Forelimb muscle (tissue), 1 donor: Measurements from ENCODE around the gene CAPZB. TPM values are rescaled to one million over a fixed set of nuclear protein-coding genes. Genes with fewer than 3 reads are reported as not detected.

Experiments used
- DNase-seq: peaks from one replicate; pipeline ENCODE4 v3.0.0-alpha.2; 2013; ENCODE audit warnings: low read depth
- polyA plus RNA-seq: library from polyadenylated mRNA; unstranded; fragments of 120-200 nt; gene quantifications from one replicate; pipeline ENCODE4 v1.2.1, GENCODE V29; 2013; ENCODE audit not compliant: insufficient read length

The CAPZB gene
- polyA plus RNA-seq, 1 donor: 245 TPM

DNA sequence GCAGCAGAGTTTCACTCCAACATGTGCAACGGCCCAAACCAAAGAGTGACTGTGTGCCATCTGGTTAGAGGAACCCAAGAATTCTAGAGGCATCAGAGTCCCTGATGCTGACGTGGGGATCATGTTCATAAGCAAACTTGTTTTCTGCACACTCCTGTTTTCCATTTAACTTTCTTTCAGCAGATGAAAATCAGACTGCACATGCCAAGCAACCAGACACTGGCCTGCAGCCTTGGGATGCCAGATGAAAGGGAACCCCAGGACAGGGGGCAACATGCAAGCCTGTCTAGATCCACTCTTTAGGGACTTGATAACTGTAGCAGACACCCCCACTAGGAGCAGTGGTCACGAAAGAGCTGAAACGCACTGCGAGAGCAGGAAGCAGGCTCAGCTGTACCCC is 116.4 kb downstream of the CAPZB start:
- no peak for DNase-seq

DNA sequence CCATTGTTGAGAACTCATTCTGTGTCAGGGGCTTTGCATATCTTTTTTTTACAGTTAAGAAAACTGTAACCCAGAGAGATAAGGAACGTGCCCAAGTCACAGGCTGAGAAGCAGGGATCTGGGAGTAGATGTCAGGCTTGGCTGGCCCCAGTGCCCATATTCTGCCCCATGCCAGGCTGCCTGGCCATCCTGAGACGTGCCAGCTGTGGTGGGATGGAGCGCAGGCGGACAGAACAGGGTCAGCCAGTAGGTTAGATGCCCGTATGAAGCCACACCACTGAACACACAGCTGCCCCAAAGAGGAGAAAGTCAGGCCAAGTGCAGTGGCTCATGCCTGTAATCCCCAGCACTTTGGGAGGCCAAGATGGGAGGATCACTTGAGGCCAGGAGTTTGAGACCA is 117.3 kb downstream of the CAPZB start:
- no peak for DNase-seq

DNA sequence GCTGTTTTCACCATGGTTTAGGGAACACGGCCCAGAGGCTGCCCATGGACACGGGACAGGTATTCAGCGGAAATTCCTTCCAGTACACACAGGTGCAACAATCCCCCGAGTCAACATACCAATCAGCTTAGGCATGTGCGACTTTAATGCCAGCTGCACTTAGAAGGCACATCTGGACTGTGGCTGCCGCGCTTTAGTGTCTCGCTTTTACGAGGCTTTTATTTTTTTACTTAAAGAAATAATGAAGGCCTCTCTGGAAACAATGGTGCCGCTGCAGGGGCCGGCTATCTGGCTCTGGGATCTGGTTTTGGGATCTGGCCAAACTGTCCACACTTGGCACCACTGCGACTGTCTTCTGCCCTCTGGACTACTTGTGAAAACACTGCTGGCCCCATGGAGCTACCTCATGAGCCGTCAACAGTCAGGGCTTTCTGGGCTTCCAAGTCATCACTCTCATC is 117.7 kb downstream of the CAPZB start:
- DNase-seq: no peak

DNA sequence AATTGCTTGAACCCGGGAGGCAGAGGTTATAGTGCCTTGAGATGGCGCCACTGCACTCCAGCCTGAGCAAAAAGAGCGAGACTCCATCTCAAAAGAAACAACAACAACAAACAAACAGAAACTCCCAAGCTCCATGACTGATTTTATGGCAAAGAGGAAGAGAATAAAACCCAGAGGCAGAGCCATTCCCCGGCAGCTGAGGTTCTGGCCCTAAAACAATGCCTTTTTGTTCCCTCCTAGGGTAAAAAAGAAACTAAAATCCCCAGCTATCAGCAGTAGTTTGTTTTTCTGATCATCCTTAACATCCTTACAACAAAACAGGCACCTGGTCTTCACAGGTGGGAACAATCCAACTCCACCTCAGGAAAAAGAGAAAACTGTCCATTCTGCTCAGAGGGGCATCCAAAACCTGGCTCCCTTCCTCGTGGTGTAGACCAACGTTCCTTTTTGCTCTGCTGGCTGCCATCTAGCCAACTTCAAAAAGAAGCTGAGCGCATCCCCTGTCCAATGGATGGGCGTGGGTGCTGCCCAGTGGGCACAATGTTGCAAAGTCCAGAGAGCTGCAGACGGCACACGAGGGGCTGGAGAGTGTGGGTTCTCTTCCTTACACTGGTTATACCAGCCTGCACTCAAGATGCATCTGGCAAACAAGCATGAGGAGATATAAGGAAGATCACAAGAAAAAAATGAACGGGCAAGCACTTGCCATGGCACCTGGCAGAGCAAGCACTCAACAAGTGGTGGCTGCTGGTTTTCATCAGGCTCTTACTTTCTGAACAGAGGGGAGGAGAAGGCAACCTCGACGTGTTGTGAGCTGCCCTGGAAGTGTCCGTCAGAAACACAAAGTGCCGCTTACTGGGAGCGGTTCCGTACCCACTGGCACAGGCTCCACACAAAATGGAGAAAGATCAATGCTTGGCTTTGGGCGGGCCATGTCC is 118.5 kb downstream of the CAPZB start:
- DNase-seq: no peak

DNA sequence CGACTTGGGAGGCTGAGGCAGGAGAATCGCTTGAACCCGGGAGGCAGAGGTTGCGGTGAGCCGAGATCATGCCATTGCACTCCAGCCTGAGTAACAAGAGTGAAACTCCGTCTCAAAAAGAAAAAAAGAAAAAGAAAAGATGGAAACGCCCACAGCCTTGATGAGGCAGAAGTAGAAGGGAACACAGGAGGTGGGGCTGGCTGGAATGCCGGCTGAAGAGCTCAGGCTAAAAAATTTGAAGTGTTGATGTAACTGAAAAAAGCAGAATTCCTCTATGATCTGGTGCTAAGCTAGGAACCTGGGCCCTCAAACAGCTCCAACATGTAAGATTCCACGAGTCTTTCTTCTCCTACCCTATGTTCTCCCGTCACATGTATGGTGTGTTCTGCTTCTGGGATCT is 119.6 kb downstream of the CAPZB start:
- DNase-seq: no peak

DNA sequence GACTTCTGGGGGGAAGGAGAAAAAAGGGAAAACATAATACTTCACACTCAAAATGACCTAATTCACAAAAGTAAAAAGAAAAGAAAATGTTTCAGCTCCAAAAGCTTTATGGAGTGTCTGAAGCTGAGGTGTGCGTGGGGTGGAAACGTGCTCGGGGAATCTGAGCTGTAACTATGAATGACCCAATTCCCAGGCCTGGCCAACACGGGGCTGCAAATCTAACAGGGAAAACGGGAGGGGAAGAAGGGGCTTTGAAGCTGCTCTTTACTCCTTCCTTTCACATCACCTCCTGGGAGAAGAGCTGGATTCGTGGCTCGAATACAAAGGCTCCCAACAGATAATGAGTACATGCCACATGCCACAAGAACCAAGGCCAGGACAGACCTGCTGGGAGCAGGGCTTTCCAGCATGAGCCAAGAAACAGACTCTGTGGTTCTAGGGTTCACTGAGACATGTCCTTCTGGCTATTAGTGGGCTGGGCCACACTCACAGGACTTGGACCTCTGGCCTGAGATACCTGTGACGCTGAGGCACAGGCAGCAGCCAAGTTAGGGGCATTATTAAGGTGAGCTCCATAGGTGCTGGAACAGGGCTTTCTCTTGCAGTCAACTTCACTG is 121.7 kb downstream of the CAPZB start:
- DNase-seq: no peak

DNA sequence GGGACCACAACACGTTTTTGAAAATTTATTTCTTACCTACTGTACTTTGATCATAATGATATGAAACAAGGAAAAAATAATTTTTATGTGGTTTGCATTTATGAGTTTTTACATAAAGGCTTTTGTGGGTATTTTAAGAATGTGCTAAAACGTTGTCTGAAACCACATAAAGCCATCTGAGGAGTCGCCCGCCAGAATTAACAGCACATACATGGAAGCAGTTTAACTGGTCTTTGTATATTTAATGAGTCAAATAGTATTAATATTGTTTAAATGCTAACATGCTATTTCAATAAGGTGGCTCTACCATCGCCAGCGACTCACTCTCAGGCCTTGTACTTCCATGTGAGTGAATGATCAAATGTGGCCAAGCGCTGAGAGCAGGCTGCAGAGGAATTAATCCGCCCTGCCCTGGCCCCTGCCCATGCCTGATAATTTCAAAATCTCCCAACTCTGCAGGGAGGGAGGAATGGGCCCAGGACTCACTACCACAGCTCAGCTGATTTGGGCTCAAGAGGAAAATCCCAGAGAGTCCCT is 123.7 kb downstream of the CAPZB start:
- DNase-seq: no peak

DNA sequence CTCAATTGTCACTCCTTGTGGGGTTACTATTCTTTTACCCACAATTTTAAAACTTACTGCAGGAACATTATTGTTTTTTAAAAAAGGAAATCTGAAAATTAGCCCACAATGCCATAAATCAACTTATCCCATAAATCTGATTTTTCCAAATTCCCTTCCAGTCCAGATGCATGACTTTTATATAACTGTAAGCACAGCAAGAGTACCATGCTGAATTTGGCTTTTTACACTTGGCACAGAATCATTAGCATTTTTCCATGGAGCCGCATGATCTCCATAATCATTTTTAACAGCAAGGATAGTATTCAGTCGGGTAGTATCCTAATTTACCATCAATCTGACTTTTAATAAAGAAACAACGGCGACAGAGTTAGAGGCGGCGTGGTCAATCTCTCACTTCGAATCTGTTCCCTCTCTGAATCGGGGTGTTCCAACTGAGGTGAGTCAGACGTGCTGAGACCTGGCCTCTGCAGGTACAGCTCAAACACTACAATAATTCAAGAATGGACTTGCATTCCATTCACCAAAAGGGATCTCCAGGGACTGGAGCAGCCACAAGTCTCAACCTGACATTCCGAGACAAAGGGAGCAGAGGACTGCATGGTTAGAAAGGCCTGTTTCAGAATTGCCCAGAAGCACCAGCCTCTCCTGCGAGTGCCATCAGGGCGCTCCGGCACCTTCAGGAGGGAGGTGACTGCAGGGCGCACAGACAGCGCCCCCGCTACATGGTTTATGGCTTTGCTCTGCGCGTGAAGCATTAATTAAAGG is 124.3 kb downstream of the CAPZB start:
- DNase-seq: no peak

DNA sequence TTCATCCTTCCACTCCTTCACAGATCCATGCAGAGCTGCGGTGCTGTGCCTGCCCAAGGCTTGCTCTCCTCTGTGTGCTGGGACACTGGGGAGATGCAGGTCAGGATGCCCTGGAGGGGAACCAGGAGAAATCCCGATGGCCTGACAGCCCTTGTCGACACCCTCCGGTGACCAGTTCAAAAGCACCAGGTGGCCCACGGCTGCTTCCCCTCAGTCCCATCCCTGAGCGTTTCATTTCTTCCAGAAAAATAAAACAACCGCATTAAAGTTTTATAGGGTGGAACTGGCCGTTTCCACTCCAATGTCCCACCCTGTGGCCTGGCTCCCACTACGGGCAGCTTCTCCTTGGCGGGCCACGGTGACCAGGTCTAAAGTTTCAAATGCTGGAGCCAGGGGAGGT is 124.9 kb downstream of the CAPZB start:
- no peak for DNase-seq

DNA sequence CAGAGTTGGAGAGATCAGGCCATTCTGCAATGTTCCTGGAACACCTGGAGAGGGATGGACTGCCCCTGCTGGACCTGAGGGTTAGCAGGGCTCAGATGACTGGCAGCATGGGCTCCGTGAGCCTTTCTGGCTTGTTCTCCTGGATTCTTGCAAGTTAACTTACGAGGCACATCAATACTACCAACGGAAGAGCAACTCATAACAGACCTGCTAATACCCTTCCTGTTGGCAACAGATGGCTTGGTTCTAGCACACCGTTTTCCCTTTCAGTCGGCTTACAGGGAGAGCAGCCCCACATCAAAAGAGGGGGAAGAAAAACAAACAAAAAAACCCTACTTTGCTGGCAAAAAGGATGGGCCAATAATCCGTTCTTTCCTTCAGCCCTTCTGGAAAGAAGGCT is 125.3 kb downstream of the CAPZB start:
- no peak for DNase-seq

DNA sequence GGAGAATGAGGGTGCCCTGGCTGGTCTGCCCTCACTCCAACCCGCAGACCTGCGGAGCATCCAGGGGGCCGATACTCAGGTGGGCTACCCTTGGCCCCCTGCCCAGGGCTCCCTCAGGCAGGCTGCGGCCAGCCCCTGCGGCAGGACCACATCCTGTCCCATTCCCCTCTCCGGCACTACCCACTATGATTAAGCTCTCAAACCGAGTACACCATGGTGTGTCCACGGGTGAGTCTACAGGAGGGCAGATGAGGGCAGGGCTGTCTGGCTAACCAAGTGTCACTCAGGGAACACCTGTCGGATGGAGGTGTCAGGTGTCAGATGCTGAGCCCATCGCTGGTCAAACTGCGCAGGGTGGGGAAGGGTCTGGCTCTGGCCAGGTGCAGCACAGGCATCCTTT is 126.0 kb downstream of the CAPZB start:
- DNase-seq: no peak

DNA sequence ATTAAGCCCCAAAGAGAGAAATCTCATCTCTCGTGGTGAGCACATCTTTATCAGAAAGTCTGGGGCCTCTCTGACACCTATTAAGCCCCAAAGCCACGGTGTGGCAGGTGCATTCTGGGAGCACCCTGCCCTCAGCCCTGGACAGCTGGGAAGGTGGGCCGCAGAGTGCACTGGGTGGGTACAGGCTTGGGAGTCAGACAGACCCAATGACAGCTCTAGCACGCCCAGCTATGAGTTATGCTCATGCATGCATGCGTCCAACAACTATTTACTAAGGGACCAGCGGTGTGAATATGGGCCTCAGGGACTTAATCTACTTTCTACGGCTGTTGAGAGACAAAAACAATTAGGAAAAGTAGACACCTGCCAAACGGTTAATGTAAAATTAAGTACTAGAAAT is 126.6 kb downstream of the CAPZB start:
- no peak for DNase-seq

DNA sequence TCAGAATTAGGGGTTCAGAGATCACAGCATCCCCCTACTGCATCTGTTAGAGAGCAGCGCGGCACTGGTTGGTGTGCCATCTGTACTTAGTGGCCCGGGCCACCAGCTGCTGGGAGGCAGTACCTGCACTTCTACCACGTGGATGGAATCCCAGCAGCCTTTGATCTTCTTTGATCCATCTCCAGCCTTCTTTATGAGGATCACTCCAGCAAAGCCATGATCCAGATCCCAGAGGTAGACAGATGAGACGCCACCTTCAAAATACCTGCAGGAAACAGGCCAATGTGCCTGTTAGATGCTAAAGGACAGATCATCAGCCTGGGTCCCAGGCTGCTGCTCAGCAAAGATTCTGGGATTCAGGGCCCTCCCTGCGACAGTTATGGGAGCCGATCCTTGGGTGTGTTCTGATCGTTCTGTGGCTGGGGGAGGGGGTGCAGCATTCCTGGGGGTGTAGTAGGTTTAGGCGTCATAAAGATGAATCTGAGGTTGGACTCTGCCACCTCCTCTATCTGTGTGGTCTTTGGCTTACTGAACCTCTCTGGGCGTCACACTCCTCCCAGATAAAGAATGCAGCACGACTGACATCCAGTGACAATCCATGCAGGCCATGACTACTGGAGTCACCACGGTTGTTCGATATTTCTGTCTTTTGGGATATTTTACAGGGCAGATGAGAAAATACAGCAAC is 127.9 kb downstream of the CAPZB start:
- DNase-seq: no peak

DNA sequence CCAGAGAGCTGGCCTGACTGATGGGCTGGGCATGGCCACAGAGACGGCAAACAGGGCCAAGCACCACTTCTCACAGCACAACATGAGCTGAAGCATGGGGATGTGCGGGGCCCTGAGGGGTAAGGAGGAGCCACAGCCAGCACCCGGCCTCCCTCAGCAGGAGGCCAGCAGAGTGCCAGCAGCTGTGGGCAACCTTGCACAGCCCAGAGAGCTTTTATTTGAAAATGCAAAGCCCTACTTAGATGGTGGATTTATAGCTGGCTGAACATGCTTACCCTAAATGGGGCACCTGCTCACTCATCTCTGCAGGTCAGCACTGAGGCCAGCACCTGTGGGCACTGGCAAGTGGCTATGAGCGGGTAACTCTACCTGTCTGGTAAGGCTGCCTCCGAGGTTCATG is 129.1 kb downstream of the CAPZB start:
- no peak for DNase-seq

DNA sequence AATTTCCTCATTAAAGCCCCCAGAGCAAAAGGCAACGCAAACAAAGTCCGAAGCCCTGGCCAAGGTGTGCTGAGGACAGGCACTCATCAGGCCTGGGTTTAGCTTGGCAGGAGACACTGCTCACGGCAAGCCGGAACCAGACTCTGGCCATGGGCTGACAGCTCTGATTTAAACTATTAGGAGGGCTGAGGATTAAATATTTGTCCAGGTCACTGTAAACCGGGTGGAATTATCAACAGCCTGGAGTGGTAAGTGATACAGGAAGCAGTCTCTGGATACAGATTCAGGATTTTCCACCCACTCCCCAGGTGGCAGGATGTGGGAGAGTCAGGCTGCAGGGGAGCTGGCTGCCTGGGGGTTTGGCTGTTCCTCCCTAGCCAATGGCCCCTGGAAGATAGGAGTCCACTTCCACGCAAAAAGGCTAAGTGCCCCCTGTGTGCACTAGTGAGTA is 130.8 kb downstream of the CAPZB start:
- DNase-seq: no peak

DNA sequence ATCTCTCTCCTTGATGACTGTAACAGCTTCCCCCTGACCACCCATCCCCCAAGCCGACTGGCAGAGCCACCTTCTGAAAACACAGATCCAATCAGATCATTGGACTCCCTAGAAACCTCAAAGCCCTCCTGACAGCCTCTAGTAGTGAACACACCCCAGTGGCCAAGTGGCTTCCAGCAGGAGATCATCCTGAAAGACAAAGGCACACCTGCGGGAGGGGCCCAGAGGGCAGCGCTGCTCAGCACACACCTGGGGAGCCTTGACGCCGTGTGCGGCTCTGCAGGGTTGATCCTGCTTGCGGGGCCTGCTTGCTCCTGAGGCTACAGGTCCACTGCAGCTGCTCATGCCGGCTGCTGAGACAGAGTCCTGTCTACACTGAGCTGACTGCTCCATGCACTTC is 131.7 kb downstream of the CAPZB start:
- no peak for DNase-seq

DNA sequence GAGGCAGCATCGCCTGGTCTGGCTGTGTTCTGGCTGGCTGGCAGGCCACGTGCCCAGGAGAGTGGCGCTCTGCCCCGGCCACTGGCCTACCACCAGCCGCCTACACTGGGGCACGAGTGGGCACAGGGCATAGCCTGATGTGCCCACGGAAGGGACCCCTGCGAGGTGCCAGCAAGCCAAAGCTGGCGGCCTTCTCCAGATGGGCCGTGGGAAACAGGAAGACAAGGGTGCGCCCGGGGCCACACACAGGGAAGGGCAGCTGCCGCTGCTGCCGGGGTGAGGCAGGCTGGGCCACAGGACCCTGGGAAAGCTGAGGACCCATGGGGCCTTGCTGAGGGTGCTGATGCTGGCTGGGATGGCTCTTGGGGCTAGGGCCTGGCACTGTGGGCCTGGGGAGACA is 132.5 kb downstream of the CAPZB start:
- DNase-seq: no peak

DNA sequence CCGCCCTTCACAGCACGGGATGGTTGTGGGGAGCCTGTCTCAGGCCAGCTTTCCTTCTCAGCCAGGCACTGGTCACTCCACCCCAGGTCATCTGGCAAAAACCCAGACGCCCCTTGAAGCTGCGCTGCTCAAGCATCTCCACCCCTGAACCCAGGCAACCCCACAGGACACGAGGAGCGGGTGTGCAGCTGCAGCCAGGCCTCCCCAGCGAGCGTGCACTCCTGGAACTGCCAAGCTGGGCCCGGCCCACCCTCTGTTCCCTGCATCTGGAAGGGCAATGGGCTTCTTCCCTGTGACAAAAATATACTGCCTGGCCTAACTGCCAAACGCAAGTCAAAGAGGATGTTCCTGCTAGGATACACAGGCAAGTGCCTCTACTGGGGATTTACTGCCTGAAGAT is 133.5 kb downstream of the CAPZB start:
- DNase-seq: no peak

DNA sequence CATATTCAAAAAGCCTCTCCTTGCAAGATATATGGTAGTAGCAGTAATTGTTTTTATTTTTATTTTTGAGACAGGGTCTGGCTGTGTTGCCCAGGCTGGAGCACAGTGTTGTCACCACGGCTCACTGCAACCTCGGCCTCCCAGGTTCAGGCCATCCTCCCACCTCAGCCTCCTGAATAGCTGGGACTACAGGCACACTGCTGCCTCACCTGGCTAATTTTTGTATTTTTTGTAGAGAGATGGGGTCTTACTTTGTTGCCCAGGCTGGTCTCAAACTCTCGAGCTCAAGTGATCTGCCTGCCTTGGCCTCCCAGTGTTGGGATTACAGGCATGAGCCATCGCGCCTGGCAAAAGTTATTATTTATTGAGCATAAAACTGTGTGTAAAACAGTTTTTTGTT is 134.8 kb downstream of the CAPZB start:
- DNase-seq: no peak

DNA sequence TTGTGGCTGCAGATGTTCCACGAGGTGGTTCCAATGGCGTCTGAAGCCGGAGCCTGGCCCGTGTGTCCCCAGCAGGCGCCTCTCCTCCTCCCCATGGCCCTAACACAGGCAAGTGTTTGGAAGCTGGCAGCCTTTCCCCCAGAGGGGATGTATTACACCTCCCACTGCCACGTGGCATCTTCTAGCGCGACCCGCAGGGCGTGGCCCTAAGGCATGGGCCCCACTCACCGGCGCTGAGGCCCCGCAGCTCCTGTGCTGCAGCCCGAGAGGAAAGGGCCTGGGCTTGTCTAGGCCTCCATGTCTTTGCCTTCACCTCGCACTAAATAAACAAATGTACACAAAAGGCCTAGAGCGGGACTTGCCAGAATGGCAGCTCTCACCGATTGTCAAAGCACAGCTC is 135.3 kb downstream of the CAPZB start:
- no peak for DNase-seq

DNA sequence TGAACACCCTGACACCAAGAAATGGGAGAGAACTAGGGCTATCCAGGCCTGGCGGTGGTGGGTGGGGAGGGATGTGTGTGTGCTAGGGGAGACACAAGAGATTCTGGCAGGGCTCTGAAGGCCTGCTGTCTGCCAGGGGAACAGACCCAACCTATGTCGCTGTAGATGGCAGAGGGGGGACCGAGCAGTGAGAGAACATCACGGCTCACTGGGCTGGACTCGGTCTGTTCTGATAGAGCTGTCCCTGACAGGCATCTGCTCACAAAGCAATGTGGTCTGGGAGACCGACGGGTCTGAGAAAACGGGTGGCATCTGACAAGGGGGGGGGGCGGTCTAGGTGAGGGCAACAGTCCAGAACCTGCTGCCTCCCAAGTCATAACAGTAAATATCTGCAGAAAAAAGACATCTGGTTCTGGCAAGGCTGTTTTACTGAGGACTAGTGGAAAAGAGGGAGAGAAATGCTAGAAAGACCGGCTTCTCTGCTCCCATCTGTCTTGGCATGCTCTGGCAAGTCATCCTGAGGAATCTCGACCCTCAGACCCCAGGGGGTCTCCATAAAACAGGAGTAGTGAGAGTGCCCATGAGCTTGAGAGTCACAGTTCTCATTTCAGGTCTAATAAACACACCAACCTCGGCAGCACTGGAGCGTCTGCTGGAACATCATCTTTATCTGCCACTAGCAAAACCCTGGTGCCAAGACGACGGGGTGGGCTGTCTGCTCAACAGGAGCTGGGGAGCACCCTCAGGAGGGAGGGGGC is 136.7 kb downstream of the CAPZB start:
- no peak for DNase-seq
